ENCODE data around the gene KLHL2.
"Not testable (repeated sequence)": the region's sequence is repeated elsewhere in the genome, so short reads cannot be mapped to it uniquely, and the experiment has no call there.

KLHL2 gene

GRCh38 chr4:165203541-165204461 lies 3.6 kb upstream of the KLHL2 start:
- no peak for DNase-seq

- no peak for DNase-seq
These were observed 2.9 kb upstream of the KLHL2 start for GRCh38 chr4:165204462-165204830.

- DNase-seq, result no peak
These were observed 338 bp upstream of the KLHL2 start for GRCh38 chr4:165207016-165207430.

DNA sequence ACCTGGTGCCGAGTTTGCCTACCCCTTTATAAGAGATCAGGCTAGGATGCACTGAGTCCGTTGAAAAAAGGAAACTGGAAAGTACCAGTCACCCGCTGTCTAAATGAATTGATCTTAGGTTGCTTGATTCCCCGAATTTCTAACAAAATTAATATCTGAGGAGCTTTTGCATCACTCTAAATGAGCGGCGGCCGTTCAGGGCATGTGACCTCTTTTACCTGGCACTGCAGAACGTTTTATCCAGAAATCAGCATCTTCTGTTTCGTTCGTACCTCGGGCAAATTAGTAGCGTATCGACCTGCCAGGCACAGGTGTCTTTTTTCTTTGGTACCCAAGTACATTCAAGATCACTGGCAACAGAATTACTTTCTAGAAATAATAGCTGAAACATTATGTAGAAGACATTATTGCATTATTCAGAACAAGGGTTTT lies 876 bp downstream of the KLHL2 start:
- DNase-seq, result peak; percentile 90

DNA sequence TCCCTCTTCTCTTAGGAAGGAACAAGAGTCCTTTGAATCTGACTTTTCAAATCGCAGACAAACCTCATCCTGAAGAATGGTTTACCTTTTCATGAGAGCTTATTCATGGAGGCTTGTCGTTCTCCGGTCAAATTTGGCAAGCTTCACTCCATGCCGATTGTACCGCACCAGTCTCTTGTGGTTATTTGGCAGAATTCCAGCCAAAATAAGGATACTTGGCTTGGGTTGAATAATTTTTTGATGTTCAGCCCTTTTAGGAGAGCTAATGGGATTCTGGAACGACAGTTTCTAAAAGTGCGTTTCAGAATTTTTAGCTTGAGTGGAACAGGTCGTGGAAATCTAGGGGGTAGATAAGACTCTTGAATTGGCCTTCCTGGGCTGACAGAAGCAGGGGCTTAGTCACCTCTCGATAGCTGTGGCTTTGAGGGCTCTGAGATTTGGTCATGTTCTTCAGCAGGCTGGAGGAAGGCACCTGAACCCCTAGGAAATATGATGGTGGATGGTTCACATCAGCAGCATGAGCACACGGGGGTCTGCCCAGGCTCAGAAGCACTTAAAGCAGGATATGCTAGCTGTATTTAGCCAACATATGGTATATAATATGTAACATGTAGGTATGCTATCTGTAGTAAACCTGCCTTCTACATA lies 1.5 kb downstream of the KLHL2 start:
- DNase-seq, result peak; percentile 92

DNA sequence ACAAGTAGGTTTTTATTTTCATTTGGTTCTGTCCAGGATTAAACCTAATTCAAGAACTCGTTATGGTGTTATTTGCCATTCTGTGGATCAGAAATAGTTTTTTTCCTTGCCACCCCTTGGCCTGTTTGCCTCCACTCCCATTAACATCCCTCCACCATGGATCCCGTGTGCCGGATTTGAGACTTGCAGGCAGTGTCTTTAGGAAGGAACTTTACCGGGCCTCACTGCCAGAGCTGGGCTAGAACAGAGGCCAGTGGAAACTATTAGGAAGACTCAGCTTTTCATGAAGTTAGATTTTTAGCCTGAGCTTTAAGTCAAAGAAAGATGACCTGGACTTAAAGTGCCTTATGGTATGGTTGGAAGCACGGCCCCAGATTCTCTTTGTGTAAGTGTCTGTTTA lies 2.4 kb downstream of the KLHL2 start:
- no peak for DNase-seq

DNA sequence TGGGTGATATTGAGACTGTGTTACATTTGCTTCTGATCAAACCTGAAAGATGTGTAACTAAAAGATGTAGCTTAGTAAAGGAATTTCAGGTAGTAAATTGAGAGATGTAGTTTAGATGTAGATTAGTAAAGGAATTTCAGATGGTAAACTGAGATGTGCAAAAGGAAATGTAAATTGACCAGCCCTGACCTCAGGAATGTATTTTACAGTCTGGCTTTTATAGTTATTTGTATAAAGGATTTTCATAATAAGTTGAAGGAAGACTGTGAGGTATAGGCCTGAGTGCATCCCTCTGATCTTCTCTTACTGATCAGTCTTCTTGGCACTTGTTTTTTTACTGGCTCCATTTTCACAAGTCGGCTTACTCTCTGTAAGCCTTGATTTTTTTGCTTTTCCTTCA lies 3.2 kb downstream of the KLHL2 start:
- DNase-seq, result no peak

DNA sequence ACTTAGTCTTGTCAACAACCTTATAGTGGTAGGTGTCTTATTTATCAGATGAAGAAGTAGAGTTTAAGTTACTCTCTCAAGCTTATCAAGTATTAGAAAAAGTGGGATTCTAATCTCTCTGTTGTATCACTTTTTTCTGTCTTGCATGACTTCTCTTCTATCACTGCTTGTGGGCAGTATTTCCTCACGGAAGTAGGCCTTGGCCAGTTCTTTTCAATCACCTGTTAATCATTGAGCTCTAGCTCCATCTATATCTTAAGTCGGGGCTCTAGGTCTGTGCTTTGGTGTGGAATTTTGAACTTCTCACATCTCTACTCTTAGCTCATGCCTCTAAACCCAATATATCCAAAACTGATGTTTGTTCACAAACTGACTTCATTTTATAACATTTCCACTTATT lies 5.3 kb downstream of the KLHL2 start:
- DNase-seq, result not testable (repeated sequence)

- DNase-seq, result not testable (repeated sequence)
These were observed 6.0 kb downstream of the KLHL2 start for GRCh38 chr4:165213404-165213803.

- not testable (repeated sequence) for DNase-seq
These were observed 6.8 kb downstream of the KLHL2 start for GRCh38 chr4:165213991-165214709.

- not testable (repeated sequence) for DNase-seq
These were observed 7.8 kb downstream of the KLHL2 start for GRCh38 chr4:165215034-165215751.

DNA sequence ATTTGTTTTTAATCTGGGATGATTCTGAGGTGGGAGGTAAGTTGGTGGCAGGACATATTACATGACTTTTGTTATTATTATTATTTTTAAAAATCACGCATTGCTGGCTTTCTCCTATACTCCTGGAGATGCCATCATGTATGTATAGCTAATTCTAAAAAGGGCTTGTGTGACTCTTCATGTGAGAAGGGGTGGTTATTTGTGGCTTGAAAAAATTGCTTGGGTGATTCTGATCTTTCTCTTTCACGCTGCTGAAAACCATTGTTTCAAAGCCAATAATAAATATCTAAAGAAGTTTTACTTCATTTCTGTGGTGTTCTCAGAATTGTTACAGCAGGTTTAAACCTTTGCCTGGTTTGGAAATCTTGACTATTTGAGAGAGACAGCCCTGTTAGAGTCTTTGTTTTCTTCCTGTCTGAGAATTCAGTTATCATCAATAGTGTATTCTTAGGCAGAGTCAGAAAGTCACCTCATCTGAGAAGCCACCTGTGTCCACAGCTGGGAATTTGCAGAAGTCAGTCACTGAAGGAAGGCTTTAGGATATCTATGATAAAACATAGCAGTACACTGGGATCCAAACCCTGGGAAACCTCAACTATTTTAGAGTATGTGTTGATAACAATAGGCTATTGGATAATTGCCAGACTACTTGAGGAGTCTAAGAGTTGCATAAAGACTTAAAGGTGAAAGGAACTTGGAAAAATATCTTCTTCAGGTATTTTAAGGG lies 8.6 kb downstream of the KLHL2 start:
- not testable (repeated sequence) for DNase-seq

DNA sequence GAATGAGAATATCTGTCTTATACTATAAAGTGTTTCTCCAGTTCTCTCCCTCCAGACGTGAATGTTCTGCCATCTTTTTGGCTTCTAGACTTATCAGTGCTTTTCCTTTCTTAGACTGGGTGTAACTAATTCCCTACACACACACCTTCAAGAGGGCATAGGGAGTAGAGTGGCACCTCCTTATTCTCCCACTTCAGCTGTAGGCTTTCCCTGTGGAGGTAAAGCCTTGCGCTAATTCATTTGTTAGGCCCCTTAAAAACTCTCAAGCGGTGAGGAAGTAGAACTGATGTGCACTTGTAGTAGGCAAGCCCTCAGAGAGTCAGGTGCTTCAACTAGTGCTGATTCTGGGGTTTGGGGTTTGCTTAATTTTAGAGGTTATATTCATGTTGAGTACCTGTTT lies 10.0 kb downstream of the KLHL2 start:
- no peak for DNase-seq

- DNase-seq, result not testable (repeated sequence)
These were observed 13.9 kb downstream of the KLHL2 start for GRCh38 chr4:165221306-165221705.

GRCh38 chr4:165221993-165222650 lies 14.8 kb downstream of the KLHL2 start:
- DNase-seq, result not testable (repeated sequence)

DNA sequence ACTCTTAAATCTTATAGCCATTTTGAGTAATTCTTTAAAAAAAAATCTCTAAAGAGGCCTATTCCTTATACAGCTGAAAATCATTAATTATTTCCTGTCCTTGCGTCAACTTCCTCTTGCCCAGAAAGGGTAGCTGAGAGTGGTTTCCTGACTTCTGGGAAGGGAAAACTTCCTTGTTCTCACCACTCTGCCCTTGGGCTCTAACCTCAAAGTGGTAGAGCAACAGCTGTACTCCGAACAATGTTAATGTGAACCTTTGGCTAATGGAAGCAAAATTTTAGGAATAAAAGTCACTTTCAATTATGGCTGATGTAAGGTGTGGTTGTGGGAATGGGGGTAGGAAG lies 15.3 kb downstream of the KLHL2 start:
- DNase-seq, result no peak

GRCh38 chr4:165227401-165227800 lies 20.0 kb downstream of the KLHL2 start:
- not testable (repeated sequence) for DNase-seq

DNA sequence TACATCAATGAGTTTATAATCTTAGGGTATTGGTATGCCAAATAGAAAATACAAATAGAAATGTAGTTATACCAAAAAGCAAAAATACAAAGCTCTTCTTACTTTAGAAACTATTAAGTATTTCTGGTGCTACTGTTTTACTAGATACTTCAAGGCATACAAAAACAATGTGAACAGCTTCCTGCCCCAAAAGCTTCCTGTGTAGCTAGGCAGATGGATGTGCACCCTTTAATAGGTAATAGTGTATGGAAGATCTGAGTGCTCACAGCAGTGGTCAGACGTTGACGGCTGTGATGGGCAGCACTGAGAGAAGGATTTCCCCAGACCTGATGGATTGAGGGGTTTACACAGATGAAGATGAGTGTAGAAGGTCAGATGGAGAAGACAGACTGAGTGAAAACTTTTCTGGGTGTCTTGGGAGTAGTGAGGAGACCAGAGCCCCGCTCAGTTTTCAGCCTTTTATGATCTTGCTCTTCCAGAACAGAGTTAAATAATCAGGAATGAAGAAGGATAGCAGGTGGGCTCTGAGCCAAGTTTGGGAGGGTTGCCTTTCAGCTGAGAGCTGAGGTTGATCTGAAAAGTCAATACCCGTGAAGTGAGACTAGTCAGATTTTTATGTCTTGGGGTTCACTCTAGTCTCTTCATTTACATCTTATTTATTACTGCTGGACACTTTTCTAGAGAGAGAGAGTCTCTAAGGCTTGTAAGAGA lies 22.3 kb downstream of the KLHL2 start:
- peak; percentile 61 for DNase-seq

DNA sequence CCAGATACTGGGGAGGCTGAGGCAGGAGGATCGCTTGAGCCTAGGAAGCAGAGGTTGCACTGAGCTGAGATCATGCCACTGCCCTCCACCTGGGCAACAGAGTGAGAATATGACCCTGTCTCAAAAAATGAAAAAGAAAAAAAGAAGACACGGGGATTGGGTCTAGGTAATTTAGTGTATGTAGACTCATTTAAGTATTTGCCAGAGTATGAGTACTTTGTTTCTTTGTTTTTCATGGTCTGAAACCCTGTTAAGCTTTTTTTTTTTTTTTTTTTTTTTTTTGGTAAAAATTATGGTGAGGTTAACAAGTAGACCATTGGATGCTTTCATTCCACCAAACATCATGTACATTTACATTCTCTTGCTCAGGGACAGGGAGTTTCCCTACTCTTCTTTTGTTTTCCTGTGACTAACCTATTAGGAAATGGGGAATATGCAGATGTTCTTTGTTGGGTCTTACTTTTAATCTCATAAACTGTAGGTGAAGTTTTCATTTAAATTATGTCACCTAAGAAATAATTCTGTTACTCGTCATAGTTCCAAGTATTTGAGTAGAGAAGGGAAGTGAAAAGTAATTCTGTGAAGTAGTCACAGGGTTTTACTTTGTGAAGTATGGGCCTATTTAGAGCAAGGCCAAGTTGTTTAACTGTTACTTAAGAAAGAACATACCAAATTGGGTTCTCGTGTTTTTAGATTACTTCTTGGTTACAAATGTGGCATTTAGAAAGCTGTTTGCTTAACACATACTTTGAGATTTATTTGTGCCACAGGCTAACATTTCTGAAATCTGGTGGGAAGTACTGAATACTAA lies 25.5 kb downstream of the KLHL2 start:
- DNase-seq, result not testable (repeated sequence)

DNA sequence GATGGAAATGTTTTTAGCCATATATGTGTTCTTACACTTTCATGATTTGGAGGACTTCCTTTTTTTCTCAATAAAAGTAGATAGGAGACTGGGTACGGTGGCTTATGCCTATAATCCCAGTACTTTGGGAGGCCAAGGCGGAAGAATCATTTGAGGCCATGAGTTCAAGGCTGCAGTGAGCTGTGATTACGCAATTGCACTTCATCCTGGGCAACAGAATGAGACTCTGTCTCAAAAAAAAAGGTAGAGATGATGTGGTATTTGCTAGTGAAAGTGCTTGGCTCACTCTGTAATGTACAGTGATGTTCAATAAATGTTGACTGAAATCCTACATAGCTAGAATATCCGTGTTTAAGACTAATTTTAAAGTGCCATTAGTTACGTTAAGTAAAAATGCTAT lies 27.4 kb downstream of the KLHL2 start:
- DNase-seq, result no peak
